Coronary artery (tissue), 2 donors: ENCODE data around the gene UBE2D2.

ENCODE experiments used
- DNase-seq: peaks from one replicate; pipeline ENCODE4 v3.0.0-alpha.2; 2017; ENCODE audit warnings: low spot score
- H3K27ac ChIP-seq, 2 donors: fragments of 200-600 bp; sonication (generic); one replicate each; pipeline ENCODE4 v1.5.1; 2016 to 2019
- H3K4me3 ChIP-seq: fragments of 200-600 bp; sonication (generic); 2 replicates; pipeline ENCODE4 v1.5.1; 2016; ENCODE audit warnings: mild to moderate bottlenecking, moderate library complexity
- TF ChIP-seq, protein P1 (sequence below): fragments of 200-600 bp; sonication (generic); IDR thresholded peaks from one replicate; pipeline ENCODE4 v1.5.1; 2019; ENCODE audit warnings: antibody characterized with exemption

Gene UBE2D2

DNA sequence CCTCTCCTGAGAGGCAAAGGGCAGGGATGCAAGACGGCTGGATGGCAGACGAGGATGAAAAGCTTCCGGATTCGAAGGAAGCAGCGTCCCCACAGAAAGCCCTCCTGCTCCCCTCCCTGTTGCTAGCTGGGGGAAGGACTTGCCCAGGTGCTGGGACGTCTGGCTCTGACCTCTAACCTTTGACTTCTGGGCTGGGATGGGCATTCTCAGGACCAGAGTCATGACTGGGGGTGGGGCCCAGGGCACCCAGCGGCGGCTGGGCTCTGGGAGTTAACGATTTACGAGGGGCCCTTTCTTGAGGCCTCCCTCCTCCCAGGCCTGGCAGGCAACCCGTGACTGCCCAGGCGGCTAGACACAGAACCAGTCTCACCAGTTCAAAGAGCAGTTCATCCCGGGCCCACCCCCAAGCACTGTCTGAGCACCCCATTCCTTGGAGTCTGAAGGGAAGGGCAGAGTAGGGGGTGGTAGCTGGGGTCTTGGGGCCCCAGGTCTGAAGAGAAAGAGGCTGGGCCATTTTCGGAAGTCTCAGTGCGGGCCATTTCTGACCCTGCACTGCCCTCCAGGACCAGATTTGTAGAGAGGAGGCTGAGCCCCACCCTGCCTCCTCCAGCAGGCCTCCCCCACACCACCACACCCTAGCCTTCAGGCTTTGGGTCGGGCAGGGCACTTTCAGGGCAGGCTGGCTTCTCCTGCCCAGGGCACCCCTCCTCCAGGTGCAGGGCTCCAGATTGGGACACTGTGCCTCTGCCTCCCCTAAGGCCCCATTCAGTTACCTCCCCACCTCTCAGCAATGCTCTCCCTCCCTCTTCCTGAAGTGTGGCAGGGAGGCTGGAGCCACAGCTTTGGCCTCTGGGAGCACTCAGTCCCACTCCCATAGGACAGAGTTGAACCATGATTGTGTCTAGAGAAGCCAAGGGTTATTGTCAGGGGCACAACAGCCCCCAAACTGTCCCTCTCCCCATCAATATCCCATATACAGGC is 82.0 kb downstream of the UBE2D2 start:
- Histone ChIP-seq H3K27ac (peak overlapping the region in 1 of 2 donors; percentile 33), H3K4me3 (no peak overlapping the region)
- TF ChIP-seq, protein P1, sequence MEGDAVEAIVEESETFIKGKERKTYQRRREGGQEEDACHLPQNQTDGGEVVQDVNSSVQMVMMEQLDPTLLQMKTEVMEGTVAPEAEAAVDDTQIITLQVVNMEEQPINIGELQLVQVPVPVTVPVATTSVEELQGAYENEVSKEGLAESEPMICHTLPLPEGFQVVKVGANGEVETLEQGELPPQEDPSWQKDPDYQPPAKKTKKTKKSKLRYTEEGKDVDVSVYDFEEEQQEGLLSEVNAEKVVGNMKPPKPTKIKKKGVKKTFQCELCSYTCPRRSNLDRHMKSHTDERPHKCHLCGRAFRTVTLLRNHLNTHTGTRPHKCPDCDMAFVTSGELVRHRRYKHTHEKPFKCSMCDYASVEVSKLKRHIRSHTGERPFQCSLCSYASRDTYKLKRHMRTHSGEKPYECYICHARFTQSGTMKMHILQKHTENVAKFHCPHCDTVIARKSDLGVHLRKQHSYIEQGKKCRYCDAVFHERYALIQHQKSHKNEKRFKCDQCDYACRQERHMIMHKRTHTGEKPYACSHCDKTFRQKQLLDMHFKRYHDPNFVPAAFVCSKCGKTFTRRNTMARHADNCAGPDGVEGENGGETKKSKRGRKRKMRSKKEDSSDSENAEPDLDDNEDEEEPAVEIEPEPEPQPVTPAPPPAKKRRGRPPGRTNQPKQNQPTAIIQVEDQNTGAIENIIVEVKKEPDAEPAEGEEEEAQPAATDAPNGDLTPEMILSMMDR: no peak
- no peak for DNase-seq

DNA sequence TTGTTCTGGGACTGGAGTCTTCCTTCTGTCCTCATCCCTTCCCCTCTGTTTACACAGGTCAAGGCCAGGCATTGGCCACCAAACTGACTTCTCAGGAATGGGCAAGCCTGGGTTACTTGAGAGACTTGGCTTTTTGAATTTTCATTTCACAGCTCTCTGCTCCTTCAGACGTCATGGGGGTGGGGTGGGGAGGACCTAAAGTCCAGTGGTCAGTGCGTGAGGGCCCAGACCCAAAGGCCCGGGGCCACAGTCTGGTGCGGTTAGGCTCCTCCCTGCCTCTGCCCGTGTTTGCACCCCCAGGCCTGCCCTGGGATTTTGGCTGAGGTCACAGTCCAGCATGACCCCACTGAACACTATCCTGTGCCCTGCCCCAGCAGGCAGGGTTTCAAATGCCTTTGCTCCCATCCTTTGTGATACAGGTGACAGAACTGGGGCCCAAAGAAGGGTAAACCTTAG is 82.9 kb downstream of the UBE2D2 start:
- DNase-seq: no peak
- Histone ChIP-seq H3K27ac (no peak overlapping the region), H3K4me3 (no peak overlapping the region)
- TF ChIP-seq, protein P1: no peak

DNA sequence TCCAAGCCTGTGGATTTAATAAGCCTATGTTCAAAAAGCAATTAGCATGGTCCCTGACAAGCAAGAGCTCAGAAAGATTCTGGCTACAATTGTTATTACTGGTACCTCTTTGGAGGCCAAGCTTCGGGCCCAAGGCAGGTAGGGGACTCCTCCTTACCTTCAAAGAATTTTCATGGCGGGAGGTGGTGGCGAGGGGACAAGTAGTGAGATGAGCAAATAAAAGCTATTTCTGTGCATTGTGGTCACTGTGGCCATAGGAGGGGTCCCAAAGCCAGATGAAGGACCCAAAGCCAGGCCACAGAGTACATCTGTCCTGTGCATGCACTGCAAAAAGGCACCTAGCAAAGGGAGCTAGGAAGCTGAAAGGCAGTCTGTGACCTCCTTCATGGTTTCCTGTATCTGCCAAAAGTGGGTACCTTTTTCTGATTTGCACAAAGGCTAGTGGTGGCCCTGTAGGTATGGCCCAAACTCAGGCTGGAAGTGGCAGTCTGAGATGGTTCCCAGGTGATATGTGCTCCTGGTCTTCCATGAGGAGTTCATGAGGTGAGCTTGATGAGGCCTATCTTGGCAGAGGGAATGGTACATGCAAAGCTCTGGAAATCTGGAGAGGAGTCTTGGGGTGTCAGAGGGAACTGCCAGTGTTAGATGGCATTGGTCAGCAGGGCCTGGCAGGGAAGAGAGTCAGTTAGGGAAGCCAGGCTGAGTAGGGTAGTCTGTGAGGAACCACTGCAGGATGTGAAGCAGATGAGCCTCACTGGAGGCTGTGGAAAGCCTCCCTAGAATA is 83.7 kb downstream of the UBE2D2 start:
- TF ChIP-seq, protein P1: no peak
- DNase-seq: no peak
- H3K27ac ChIP-seq: no peak overlapping the region
- no peak overlapping the region for H3K4me3 ChIP-seq

DNA sequence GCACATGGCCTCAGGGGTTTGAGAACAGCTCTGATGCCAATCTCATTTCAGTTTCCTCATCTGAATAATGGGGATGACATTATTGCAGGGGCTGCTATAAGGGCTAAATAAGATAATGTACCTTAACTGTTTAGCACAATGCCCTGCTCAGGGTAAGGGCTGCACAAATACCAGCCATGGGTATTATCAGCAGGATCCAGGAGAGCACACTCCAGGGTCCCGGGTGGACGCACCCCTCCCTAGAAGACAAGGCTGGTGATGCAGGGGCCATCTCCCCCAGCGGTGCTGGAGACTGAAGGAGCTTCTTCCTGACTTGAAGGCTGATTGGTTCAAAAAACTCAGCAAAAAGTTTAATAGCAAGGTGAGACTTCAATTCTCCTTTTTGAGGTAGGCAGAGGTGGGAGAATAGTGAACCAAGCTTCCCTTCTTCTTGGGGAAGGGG is 84.3 kb downstream of the UBE2D2 start:
- TF ChIP-seq, protein P1: no peak
- no peak for DNase-seq

DNA sequence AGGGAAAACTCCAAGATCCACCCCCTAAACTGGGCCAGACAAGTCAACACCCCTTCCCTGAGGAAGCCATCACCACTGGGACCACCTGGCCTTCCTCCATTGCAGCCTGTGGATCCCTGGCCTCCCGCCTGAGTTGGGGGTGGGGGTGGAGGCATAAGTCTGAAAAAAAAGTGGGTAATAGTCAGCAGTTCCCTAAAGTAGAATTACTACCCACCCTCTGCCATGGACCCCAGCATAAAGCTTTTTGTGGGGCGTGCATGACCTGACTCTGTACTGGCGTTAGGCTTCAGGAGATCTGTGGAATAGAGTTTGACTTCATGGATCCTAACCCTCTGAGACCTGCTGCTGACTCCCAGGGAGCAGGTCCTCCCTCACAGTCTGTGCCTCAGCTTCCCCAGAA is 85.0 kb downstream of the UBE2D2 start:
- TF ChIP-seq, protein P1: no peak
- DNase-seq: no peak
- H3K4me3 ChIP-seq: no peak overlapping the region
- H3K27ac ChIP-seq: no peak overlapping the region

More for the DNA sequence above, 84.3 kb downstream of the UBE2D2 start:
- no peak overlapping the region for H3K27ac ChIP-seq
- H3K4me3 ChIP-seq: no peak overlapping the region

DNA sequence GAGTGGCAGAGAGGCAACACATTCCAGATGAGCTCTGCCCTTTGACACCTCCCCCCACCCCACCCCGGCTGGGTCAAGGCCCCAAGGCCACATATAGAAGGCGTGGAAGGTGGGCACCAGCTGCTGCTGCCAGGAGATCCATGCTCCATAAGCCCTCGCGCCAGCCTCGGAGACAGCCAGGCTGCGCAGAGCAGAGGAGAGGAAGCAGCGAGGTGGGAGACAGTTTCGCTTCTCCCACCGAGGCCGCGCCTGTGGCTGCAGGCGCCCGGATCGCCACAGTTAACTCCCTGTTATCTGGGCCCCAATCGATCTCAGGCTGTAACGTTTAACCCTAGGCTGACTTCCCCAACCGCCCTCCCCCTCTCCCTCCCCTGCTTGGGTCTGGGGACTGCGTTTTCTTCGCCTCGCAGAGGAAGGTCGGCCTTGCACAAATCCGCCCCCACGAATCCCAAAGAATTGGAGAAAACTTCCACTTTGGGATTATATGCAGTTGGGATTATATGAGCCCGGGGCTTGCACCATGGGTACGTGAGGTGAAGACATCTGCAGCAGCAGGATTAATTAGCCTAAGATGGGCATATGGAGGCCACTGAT is 85.9 kb downstream of the UBE2D2 start:
- TF ChIP-seq, protein P1: no peak
- peak overlapping the region; percentile 97 for H3K4me3 ChIP-seq
- H3K27ac ChIP-seq: no peak overlapping the region
- DNase-seq: peak; percentile 74
